HepG2 (cell line): ENCODE measurements around the gene PPOX. TPM values are rescaled to one million over a fixed set of nuclear protein-coding genes. Genes with fewer than 3 reads are reported as not detected.

Experiments used
- CREB1 ChIP-seq, 2 experiments: fragments of 450-650 bp in 1 of 2; IDR thresholded peaks; 2 replicates each; pipeline ENCODE4 v1.6.1; 2016 to 2017; ENCODE audit warnings: control low read depth in 1 of 2, mild to moderate bottlenecking in 1 of 2, missing compliant biosample characterization in 1 of 2, missing genetic modification characterization in 1 of 2
- DR1 ChIP-seq: sonication (generic); formaldehyde crosslinking; IDR thresholded peaks from 2 replicates; pipeline ENCODE4 v1.8.0; 2021; ENCODE audit warnings: mild to moderate bottlenecking, missing genetic modification reagents, inconsistent platforms
- ELF1 ChIP-seq: sonication (generic); formaldehyde crosslinking; IDR thresholded peaks from 2 replicates; pipeline ENCODE4 v1.4.0; 2020; ENCODE audit warnings: missing genetic modification reagents
- HES4 ChIP-seq: sonication (generic); formaldehyde crosslinking; IDR thresholded peaks from 2 replicates; pipeline ENCODE4 v1.9.0; 2021; ENCODE audit warnings: mild to moderate bottlenecking, missing genetic modification reagents, borderline replicate concordance
- MXD1 ChIP-seq: sonication (generic); formaldehyde crosslinking; IDR thresholded peaks from 2 replicates; pipeline ENCODE4 v1.4.0; 2020; ENCODE audit warnings: mild to moderate bottlenecking, missing genetic modification reagents
- PTBP1 ChIP-seq: fragments of 200-400 bp; formaldehyde crosslinking; IDR thresholded peaks from 2 replicates; pipeline ENCODE4 v1.6.1; 2018; ENCODE audit warnings: low read length, low read depth; ENCODE audit not compliant: poor library complexity, severe bottlenecking
- RBM22 ChIP-seq: fragments of 200-400 bp; formaldehyde crosslinking; optimal IDR thresholded peaks from 2 replicates; pipeline ENCODE3; 2017; ENCODE audit warnings: mild to moderate bottlenecking, low read length, moderate library complexity
- SKI ChIP-seq: fragments of 450-650 bp; IDR thresholded peaks from one replicate; pipeline ENCODE4 v1.6.1; 2018; ENCODE audit warnings: mild to moderate bottlenecking; ENCODE audit not compliant: partially characterized antibody
- SMAD1 ChIP-seq: sonication (generic); formaldehyde crosslinking; IDR thresholded peaks from 2 replicates; pipeline ENCODE4 v1.4.0; 2020; ENCODE audit warnings: missing genetic modification reagents, low read depth, mild to moderate bottlenecking, borderline replicate concordance
- TFE3 ChIP-seq: IDR thresholded peaks from 2 replicates; pipeline ENCODE4 v1.6.1; 2016
- YY1 ChIP-seq: IDR thresholded peaks from 2 replicates; pipeline ENCODE4 v1.6.1; 2011; ENCODE audit warnings: low read length, low read depth, moderate library complexity, mild to moderate bottlenecking; ENCODE audit not compliant: insufficient read depth, insufficient replicate concordance
- ZIK1 ChIP-seq: sonication (generic); formaldehyde crosslinking; IDR thresholded peaks from 2 replicates; pipeline ENCODE4 v1.5.0; 2020; ENCODE audit warnings: mild to moderate bottlenecking, low read depth, missing genetic modification reagents, borderline replicate concordance
- ZMAT3 ChIP-seq: sonication (generic); formaldehyde crosslinking; conservative IDR thresholded peaks from 2 replicates; pipeline ENCODE4 v1.7.0; 2021; ENCODE audit warnings: missing genetic modification reagents
- ZNF160 ChIP-seq: sonication (generic); formaldehyde crosslinking; IDR thresholded peaks from 2 replicates; pipeline ENCODE4 v1.8.0; 2022; ENCODE audit warnings: mild to moderate bottlenecking, inconsistent platforms, missing genetic modification reagents
- ZNF430 ChIP-seq: sonication (generic); formaldehyde crosslinking; IDR thresholded peaks from 2 replicates; pipeline ENCODE4 v1.9.0; 2021; ENCODE audit warnings: mild to moderate bottlenecking, missing genetic modification reagents
- ZNF589 ChIP-seq: sonication (generic); formaldehyde crosslinking; conservative IDR thresholded peaks from 2 replicates; pipeline ENCODE4 v1.8.0; 2022; ENCODE audit warnings: mild to moderate bottlenecking, moderate library complexity, missing genetic modification reagents
- ZNF713 ChIP-seq: sonication (generic); formaldehyde crosslinking; IDR thresholded peaks from 2 replicates; pipeline ENCODE4 v1.4.0; 2020; ENCODE audit warnings: mild to moderate bottlenecking, missing genetic modification reagents
- ZNF746 ChIP-seq: sonication (generic); formaldehyde crosslinking; IDR thresholded peaks from 2 replicates; pipeline ENCODE4 v1.8.0; 2022; ENCODE audit warnings: mild to moderate bottlenecking, missing genetic modification reagents
- ZNF749 ChIP-seq: sonication (generic); formaldehyde crosslinking; IDR thresholded peaks from 2 replicates; pipeline ENCODE4 v1.8.0; 2022; ENCODE audit warnings: mild to moderate bottlenecking, missing genetic modification reagents, moderate library complexity, borderline replicate concordance
- ZNF788 ChIP-seq: sonication (generic); formaldehyde crosslinking; IDR thresholded peaks from 2 replicates; pipeline ENCODE4 v1.5.0; 2020; ENCODE audit warnings: mild to moderate bottlenecking, missing genetic modification reagents, borderline replicate concordance
- polyA plus RNA-seq, 8 experiments: library from polyadenylated mRNA; depleted of rRNA in 3 of 8; stranded (reverse) in 7 of 8; unstranded in 1 of 8; fragments of >200 nt; fragmentation: Illumina TruSeq in 4 of 8; extraction: Trizol in 4 of 8; gene quantifications; 2 replicates each; pipeline versions ENCODE4 v1.2.1 to v1.2.3, GENCODE V29; 2011 to 2016; ENCODE audit warnings: low read depth in 4 of 8, missing spikeins in 1 of 8, mixed read lengths in 1 of 8; ENCODE audit not compliant: insufficient read depth in 1 of 8
- total RNA-seq, 5 experiments: library from RNA; depleted of rRNA; stranded (reverse); fragments of >200 nt; fragmentation: Illumina TruSeq; extraction: Trizol; gene quantifications; 2 replicates each; pipeline ENCODE4 v1.2.3, GENCODE V29; 2016; ENCODE audit warnings: low read depth in 1 of 5
- TF ChIP-seq, protein P1 (sequence below): conservative IDR thresholded peaks from 2 replicates; pipeline ENCODE4 v1.6.1; 2018; ENCODE audit warnings: missing genetic modification reagents

PPOX gene
- total and polyA plus RNA-seq, 2 of the 13 experiments (the other 11 are each of a cell fraction or from before 2014, with no cell fraction given): 15.5 to 27.7 TPM

DNA sequence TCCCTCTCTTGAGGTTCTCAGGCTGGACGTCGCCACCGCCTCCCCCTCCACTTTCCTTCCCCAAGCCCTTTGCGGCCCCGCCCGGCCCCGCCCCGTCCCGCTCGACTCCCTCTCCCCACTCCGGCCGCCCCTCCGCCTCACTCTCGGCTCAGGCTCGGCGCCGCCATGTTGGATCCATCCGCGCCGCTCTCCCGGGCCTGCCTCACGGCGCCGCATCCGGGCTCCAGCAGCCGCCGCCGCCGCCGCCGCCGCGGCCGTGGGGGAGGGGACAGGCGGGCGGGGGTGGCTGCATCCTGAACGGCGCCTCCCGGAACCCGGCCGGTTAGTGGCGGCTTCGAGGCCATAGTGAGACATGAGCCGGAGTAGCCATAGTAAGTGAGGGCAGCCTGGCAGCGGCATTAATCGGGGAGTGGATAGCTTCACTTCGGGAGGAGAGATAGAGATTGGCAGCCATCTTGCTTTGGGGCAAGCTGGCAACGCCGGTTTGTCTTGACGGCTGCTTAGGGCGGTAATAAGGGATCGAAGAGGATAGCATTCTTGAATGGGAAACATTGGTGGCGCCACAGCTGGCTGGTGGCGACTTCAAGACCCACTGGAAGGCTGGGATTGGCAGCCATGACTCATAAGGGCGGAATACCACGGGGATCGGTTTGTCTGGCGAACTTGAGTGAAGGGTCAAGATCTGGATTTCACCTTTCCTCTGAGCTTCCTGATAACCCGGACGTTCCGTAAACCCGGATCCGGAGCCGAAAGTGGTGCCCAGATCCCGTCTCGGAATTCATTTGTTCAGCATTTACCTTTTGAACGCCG is 33.6 kb upstream of the PPOX start, which contains the start of gene DEDD (continued):
- TF ChIP-seq ZNF160 (CRISPR knock-in tag) (peak; percentile 44; the same call in 1 of the 2 replicates), TFE3 (CRISPR knock-in tag) (0 out of 2 replicates have a peak, but pooled peaks have one; percentile 3), ZNF749 (CRISPR knock-in tag) (0 out of 2 replicates have a peak, but pooled peaks have one; percentile 32), SMAD1 (CRISPR knock-in tag) (0 out of 2 replicates have a peak, but pooled peaks have one; percentile 22), ZNF788 (CRISPR knock-in tag) (peak; percentile 50; the same call in 1 of the 2 replicates), CREB1 (IDR thresholded peaks at IDR 0.05) (no peak), CREB1 (CRISPR knock-in tag; IDR thresholded peaks at IDR 0.05) (peak; percentile 63), ZIK1 (CRISPR knock-in tag) (peak; percentile 65; the same call in 1 of the 2 replicates), DR1 (CRISPR knock-in tag) (0 out of 2 replicates have a peak, but pooled peaks have one; percentile 6), ZNF746 (no peak), ZMAT3 (CRISPR knock-in tag) (no peak), RBM22 (no peak), YY1 (peak; percentile 99), PTBP1 (no peak), MXD1 (CRISPR knock-in tag) (0 out of 2 replicates have a peak, but pooled peaks have one; percentile 39), ZNF713 (0 out of 2 replicates have a peak, but pooled peaks have one; percentile 39), ZNF430 (CRISPR knock-in tag) (no peak), SKI (peak; percentile 68), ZNF589 (CRISPR knock-in tag) (peak; percentile 67; the same call in 1 of the 2 replicates), ELF1 (CRISPR knock-in tag) (peak; percentile 75), HES4 (no peak)
- TF ChIP-seq, protein P1, sequence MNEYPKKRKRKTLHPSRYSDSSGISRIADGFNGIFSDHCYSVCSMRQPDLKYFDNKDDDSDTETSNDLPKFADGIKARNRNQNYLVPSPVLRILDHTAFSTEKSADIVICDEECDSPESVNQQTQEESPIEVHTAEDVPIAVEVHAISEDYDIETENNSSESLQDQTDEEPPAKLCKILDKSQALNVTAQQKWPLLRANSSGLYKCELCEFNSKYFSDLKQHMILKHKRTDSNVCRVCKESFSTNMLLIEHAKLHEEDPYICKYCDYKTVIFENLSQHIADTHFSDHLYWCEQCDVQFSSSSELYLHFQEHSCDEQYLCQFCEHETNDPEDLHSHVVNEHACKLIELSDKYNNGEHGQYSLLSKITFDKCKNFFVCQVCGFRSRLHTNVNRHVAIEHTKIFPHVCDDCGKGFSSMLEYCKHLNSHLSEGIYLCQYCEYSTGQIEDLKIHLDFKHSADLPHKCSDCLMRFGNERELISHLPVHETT: peak; percentile 98
